Inflammatory macrophage treated with lipopolysaccharide for 1 hour (primary cell): ENCODE measurements around the gene OXT.
A peak's percentile ranks its signal among the peaks of the same experiment; 100 is the strongest.
"Not testable (repeated sequence)": the region's sequence is repeated elsewhere in the genome, so short reads cannot be mapped to it uniquely, and the experiment has no call there.

Experiments
- DNase-seq, 2 donors: peaks; one replicate each; pipeline ENCODE4 v3.0.0-alpha.2; 2020 to 2022

OXT gene

GRCh38 chr20:3051385-3052019, 19.9 kb upstream of the OXT start:
- DNase-seq, result no peak

- DNase-seq, result no peak
Observed at GRCh38 chr20:3059489-3059888, 11.9 kb upstream of the OXT start.

GRCh38 chr20:3064119-3064518, 7.3 kb upstream of the OXT start:
- DNase-seq, result not testable (repeated sequence)

- DNase-seq, result no peak
Observed at GRCh38 chr20:3067139-3068014, 4.0 kb upstream of the OXT start.

GRCh38 chr20:3068075-3068474, 3.3 kb upstream of the OXT start:
- DNase-seq, result no peak

GRCh38 chr20:3068986-3069900, 2.2 kb upstream of the OXT start:
- DNase-seq, result peak in 1 of 2 donors; percentile 42

- DNase-seq, result no peak
Observed at GRCh38 chr20:3070725-3071124, 695 bp upstream of the OXT start.

GRCh38 chr20:3071266-3071609, 182 bp upstream of the OXT start:
- no peak for DNase-seq

GRCh38 chr20:3072530-3073250, 1.3 kb downstream of the OXT start:
- no peak for DNase-seq

- not testable (repeated sequence) for DNase-seq
Observed at GRCh38 chr20:3073251-3073643, 1.8 kb downstream of the OXT start.

- peak in 1 of 2 donors; percentile 24 for DNase-seq
Observed at GRCh38 chr20:3074812-3075211, 3.4 kb downstream of the OXT start.

- DNase-seq, result not testable (repeated sequence)
Observed at GRCh38 chr20:3075315-3075714, 3.9 kb downstream of the OXT start.

- peak in 1 of 2 donors; percentile 24 for DNase-seq
Observed at GRCh38 chr20:3077618-3078134, 6.3 kb downstream of the OXT start.

- no peak for DNase-seq
Observed at GRCh38 chr20:3080939-3081388, 9.5 kb downstream of the OXT start.

GRCh38 chr20:3081641-3082040, 10.2 kb downstream of the OXT start:
- DNase-seq, result no peak

- no peak for DNase-seq
Observed at GRCh38 chr20:3082306-3082951, 11.0 kb downstream of the OXT start.

- DNase-seq, result no peak
Observed at GRCh38 chr20:3082955-3083952, 11.8 kb downstream of the OXT start.

GRCh38 chr20:3084283-3084985, 13.0 kb downstream of the OXT start, which contains the start of gene AVP:
AVP (minus strand) TSS chr20:3084724; CDS start chr20:3084674, 50 bp downstream.
- DNase-seq, result no peak

GRCh38 chr20:3084986-3085360, 13.6 kb downstream of the OXT start:
- DNase-seq, result no peak
